H1 (cell line): ENCODE data around the gene PTGES3L. TPM values are rescaled to one million over a fixed set of nuclear protein-coding genes. Genes with fewer than 3 reads are reported as not detected.

Source experiments
- CHD7 ChIP-seq: fragments of 300-600 bp; sonication (generic); IDR thresholded peaks from 2 replicates; pipeline ENCODE4 v1.7.1; 2012; ENCODE audit warnings: low read length, moderate library complexity, mild to moderate bottlenecking, inconsistent platforms; ENCODE audit not compliant: insufficient replicate concordance
- EGR1 ChIP-seq: IDR thresholded peaks from 2 replicates; pipeline ENCODE4 v1.6.1; 2011; ENCODE audit warnings: low read depth, low read length, borderline replicate concordance
- KDM1A ChIP-seq: fragments of 200-600, 300-600 bp; sonication (generic); IDR thresholded peaks from 2 replicates; pipeline ENCODE4 v1.7.1; 2016; ENCODE audit warnings: mild to moderate bottlenecking, low read length, borderline replicate concordance
- KDM5A ChIP-seq: fragments of 200-600 bp; IDR thresholded peaks from 2 replicates; pipeline ENCODE4 v1.7.1; 2012; ENCODE audit warnings: mild to moderate bottlenecking, low read length, inconsistent platforms, mixed read lengths
- PHF8 ChIP-seq: fragments of 200-600 bp; sonication (generic); conservative IDR thresholded peaks from 2 replicates; pipeline ENCODE4 v1.7.1; 2012; ENCODE audit warnings: low read depth, mild to moderate bottlenecking, inconsistent platforms, low read length, moderate library complexity
- polyA plus RNA-seq, 7 experiments: library from polyadenylated mRNA; depleted of rRNA in 3 of 7; stranded (reverse) in 5 of 7; unstranded in 2 of 7; fragments of >200 nt in 5 of 7; fragments of 200-250 nt in 2 of 7; gene quantifications; 1 replicate in 5 of 7; 2 replicates in 1 of 7; 4 replicates in 1 of 7; pipeline versions ENCODE4 v1.2.1 to v1.2.3, GENCODE V29; 2011 to 2013; ENCODE audit warnings: missing spikeins in 2 of 7, mixed read lengths in 2 of 7
- total RNA-seq: library from RNA; stranded (reverse); fragmentation: NEBNext Ultra II Directional; extraction: Animal tissue kit (Norgen Biotek cat#: 25700); gene quantifications from 2 replicates; pipeline ENCODE4 v1.2.1, GENCODE V29; 2021
- TF ChIP-seq, protein P1 (sequence below): IDR thresholded peaks from 2 replicates; pipeline ENCODE4 v1.6.1; 2011; ENCODE audit warnings: low read depth, mild to moderate bottlenecking, low read length; ENCODE audit not compliant: insufficient read depth

Gene PTGES3L
- total and polyA plus RNA-seq, 2 of the 8 experiments (the other 6 are each of a cell fraction or from before 2014, with no cell fraction given), result 3.0 to 3.6 TPM

- TF ChIP-seq CHD7, result no peak
- no peak for TF ChIP-seq KDM1A
- no peak for TF ChIP-seq PHF8
- TF ChIP-seq KDM5A, result no peak
- TF ChIP-seq, protein P1, sequence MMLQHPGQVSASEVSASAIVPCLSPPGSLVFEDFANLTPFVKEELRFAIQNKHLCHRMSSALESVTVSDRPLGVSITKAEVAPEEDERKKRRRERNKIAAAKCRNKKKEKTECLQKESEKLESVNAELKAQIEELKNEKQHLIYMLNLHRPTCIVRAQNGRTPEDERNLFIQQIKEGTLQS, result no peak
- no peak for TF ChIP-seq EGR1
These were observed 30.9 kb upstream of the PTGES3L start (continued) for GRCh38 chr17:43010667-43011308.
